Neural progenitor cell (in vitro differentiated cells): Measurements from ENCODE around the gene LTBP1. TPM values are rescaled to one million over a fixed set of nuclear protein-coding genes. Genes with fewer than 3 reads are reported as not detected.

ENCODE experiments used
- DNase-seq: peaks from one replicate; pipeline ENCODE4 v3.0.0-alpha.2; 2016; ENCODE audit warnings: low spot score
- H2AFZ ChIP-seq: fragments of 200-600 bp; sonication (generic); replicated peaks from 2 replicates; pipeline ENCODE4 v1.6.1; 2016; ENCODE audit warnings: antibody characterized with exemption
- H3F3A ChIP-seq: fragments of 200-600 bp; sonication (generic); 2 replicates; pipeline ENCODE4 v1.6.1; 2016; ENCODE audit warnings: antibody characterized with exemption, low read depth
- H3K27ac ChIP-seq: fragments of 200-600 bp; sonication (generic); 2 replicates; pipeline ENCODE4 v1.5.1; 2016; ENCODE audit warnings: mild to moderate bottlenecking
- H3K27me3 ChIP-seq: fragments of 200-600 bp; sonication (generic); 2 replicates; pipeline ENCODE4 v1.6.1; 2016; ENCODE audit warnings: mild to moderate bottlenecking, moderate library complexity
- H3K36me3 ChIP-seq: fragments of 200-600 bp; sonication (generic); 2 replicates; pipeline ENCODE4 v1.5.1; 2016
- H3K4me1 ChIP-seq: fragments of 200-600 bp; sonication (generic); 2 replicates; pipeline ENCODE4 v1.6.1; 2016; ENCODE audit warnings: mixed run types
- H3K4me2 ChIP-seq: fragments of 200-600 bp; sonication (generic); 2 replicates; pipeline ENCODE4 v1.6.1; 2016
- H3K4me3 ChIP-seq: fragments of 200-600 bp; sonication (generic); 2 replicates; pipeline ENCODE4 v1.5.1; 2016
- H3K79me2 ChIP-seq: fragments of 200-600 bp; sonication (generic); 2 replicates; pipeline ENCODE4 v1.6.1; 2016; ENCODE audit warnings: low read depth
- H3K9ac ChIP-seq: fragments of 200-600 bp; sonication (generic); 2 replicates; pipeline ENCODE4 v1.6.1; 2016
- H3K9me3 ChIP-seq: fragments of 200-600 bp; sonication (generic); 2 replicates; pipeline ENCODE4 v1.5.1; 2016; ENCODE audit warnings: low read depth
- H4K20me1 ChIP-seq: fragments of 200-600 bp; sonication (generic); 2 replicates; pipeline ENCODE4 v1.6.1; 2016; ENCODE audit warnings: low read depth
- H3K27ac Mint-ChIP-seq: 3 replicates; pipeline ENCODE4 v1.8.0; 2021; ENCODE audit warnings: mixed read lengths
- H3K27me3 Mint-ChIP-seq: 2 replicates; pipeline ENCODE4 v1.8.0; 2022; ENCODE audit warnings: low read depth, mild to moderate bottlenecking, inconsistent platforms, moderate library complexity, mixed read lengths; ENCODE audit not compliant: insufficient read depth
- H3K36me3 Mint-ChIP-seq: 3 replicates; pipeline ENCODE4 v1.8.0; 2021; ENCODE audit warnings: mixed read lengths
- H3K4me1 Mint-ChIP-seq: 3 replicates; pipeline ENCODE4 v1.8.0; 2021; ENCODE audit warnings: mixed read lengths
- H3K4me3 Mint-ChIP-seq: 3 replicates; pipeline ENCODE4 v1.8.0; 2021; ENCODE audit warnings: mild to moderate bottlenecking, moderate library complexity, mixed read lengths
- H3K9me3 Mint-ChIP-seq: 3 replicates; pipeline ENCODE4 v1.8.0; 2020; ENCODE audit warnings: mixed read lengths
- EZH2 ChIP-seq: fragments of 200-600 bp; sonication (generic); IDR thresholded peaks from 2 replicates; pipeline ENCODE4 v1.6.1; 2017; ENCODE audit warnings: antibody characterized with exemption, mild to moderate bottlenecking, moderate library complexity
- EZH2phosphoT487 ChIP-seq: fragments of 200-600 bp; sonication (generic); IDR thresholded peaks from 2 replicates; pipeline ENCODE4 v1.6.1; 2017; ENCODE audit warnings: antibody characterized with exemption
- total RNA-seq: library from RNA; depleted of rRNA; stranded (reverse); fragments of >200 nt; gene quantifications from 2 replicates; pipeline ENCODE4 v1.2.3, GENCODE V29; 2015; ENCODE audit warnings: low replicate concordance
- TF ChIP-seq, protein P1 (sequence below): fragments of 200-600 bp; sonication (generic); IDR thresholded peaks from 2 replicates; pipeline ENCODE4 v1.5.1; 2017; ENCODE audit warnings: antibody characterized with exemption, mild to moderate bottlenecking

LTBP1 gene
- total RNA-seq, 1 donor from 2014 or later, result 50.5 TPM

DNA sequence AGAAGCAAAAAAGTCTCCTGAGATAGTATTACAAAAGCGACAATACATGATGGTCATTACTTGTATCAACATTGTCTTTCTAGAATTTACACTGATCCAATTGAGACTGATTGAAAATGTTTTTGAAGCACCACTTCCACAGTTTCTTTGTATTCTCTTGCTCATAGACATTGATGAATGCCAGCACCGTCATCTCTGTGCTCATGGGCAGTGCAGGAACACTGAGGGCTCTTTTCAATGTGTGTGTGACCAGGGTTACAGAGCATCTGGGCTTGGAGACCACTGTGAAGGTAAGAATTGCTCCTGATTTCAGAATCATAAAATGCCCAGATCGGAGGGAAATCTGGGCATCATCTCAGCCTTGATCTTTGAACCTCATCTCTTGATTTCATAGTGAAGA is 354.6 kb downstream of the LTBP1 start:
- TF ChIP-seq EZH2phosphoT487, result no peak
- TF ChIP-seq, protein P1, sequence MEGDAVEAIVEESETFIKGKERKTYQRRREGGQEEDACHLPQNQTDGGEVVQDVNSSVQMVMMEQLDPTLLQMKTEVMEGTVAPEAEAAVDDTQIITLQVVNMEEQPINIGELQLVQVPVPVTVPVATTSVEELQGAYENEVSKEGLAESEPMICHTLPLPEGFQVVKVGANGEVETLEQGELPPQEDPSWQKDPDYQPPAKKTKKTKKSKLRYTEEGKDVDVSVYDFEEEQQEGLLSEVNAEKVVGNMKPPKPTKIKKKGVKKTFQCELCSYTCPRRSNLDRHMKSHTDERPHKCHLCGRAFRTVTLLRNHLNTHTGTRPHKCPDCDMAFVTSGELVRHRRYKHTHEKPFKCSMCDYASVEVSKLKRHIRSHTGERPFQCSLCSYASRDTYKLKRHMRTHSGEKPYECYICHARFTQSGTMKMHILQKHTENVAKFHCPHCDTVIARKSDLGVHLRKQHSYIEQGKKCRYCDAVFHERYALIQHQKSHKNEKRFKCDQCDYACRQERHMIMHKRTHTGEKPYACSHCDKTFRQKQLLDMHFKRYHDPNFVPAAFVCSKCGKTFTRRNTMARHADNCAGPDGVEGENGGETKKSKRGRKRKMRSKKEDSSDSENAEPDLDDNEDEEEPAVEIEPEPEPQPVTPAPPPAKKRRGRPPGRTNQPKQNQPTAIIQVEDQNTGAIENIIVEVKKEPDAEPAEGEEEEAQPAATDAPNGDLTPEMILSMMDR, result no peak
- Mint-ChIP-seq H3K4me1 (peaks cover 3% of the 10 kb centered on the region), H3K36me3 (peaks cover 8% of the 10 kb centered on the region), H3K9me3 (no peaks in the 10 kb centered on the region), H3K27ac (no peak overlapping the region), H3K4me3 (no peak overlapping the region), H3K27me3 (no peaks in the 10 kb centered on the region)
- Histone ChIP-seq H3K9ac (no peak overlapping the region), H3K9me3 (no peaks in the 10 kb centered on the region), H3K27me3 (no peaks in the 10 kb centered on the region), H3K4me1 (no peaks in the 10 kb centered on the region), H3K4me3 (no peak overlapping the region), H2AFZ (no peak overlapping the region), H3K36me3 (no peaks in the 10 kb centered on the region), H3F3A (no peaks in the 10 kb centered on the region), H4K20me1 (no peaks in the 10 kb centered on the region), H3K79me2 (no peaks in the 10 kb centered on the region), H3K4me2 (no peak overlapping the region), H3K27ac (no peak overlapping the region)
- DNase-seq, result no peak

DNA sequence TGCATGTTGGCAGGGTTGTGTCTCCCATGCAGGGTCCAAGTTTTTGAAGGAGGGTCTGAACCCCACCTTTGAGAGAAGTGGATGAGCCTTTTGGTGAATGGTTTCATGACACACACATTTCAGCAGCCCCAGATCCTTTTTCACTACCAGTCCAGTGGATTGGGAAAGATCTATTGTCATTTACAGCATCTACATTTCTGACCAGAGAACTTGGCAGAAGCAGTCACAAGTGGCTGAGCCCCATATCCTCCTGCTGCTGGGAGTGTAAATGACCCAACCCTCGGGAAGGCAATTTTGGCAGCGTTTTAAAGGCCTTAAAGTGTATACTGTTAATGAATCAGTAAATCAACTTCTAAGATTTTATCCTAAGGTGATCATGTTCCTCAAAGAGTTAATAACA is 355.6 kb downstream of the LTBP1 start:
- Histone ChIP-seq H4K20me1 (no peaks in the 10 kb centered on the region), H2AFZ (no peak overlapping the region), H3K9ac (no peak overlapping the region), H3K9me3 (no peaks in the 10 kb centered on the region), H3F3A (no peaks in the 10 kb centered on the region), H3K36me3 (no peaks in the 10 kb centered on the region), H3K4me1 (no peaks in the 10 kb centered on the region), H3K27me3 (no peaks in the 10 kb centered on the region), H3K4me3 (no peak overlapping the region), H3K79me2 (no peaks in the 10 kb centered on the region), H3K4me2 (no peak overlapping the region), H3K27ac (no peak overlapping the region)
- no peak overlapping the region for H3K27ac Mint-ChIP-seq
- DNase-seq, result no peak
- H3K4me1 Mint-ChIP-seq, result peaks cover 3% of the 10 kb centered on the region
- peaks cover 8% of the 10 kb centered on the region for H3K36me3 Mint-ChIP-seq
- H3K4me3 Mint-ChIP-seq, result no peak overlapping the region
- TF ChIP-seq, protein P1, result no peak
- TF ChIP-seq EZH2 (no peak), EZH2phosphoT487 (no peak)
- H3K9me3 Mint-ChIP-seq, result no peaks in the 10 kb centered on the region
- no peaks in the 10 kb centered on the region for H3K27me3 Mint-ChIP-seq

DNA sequence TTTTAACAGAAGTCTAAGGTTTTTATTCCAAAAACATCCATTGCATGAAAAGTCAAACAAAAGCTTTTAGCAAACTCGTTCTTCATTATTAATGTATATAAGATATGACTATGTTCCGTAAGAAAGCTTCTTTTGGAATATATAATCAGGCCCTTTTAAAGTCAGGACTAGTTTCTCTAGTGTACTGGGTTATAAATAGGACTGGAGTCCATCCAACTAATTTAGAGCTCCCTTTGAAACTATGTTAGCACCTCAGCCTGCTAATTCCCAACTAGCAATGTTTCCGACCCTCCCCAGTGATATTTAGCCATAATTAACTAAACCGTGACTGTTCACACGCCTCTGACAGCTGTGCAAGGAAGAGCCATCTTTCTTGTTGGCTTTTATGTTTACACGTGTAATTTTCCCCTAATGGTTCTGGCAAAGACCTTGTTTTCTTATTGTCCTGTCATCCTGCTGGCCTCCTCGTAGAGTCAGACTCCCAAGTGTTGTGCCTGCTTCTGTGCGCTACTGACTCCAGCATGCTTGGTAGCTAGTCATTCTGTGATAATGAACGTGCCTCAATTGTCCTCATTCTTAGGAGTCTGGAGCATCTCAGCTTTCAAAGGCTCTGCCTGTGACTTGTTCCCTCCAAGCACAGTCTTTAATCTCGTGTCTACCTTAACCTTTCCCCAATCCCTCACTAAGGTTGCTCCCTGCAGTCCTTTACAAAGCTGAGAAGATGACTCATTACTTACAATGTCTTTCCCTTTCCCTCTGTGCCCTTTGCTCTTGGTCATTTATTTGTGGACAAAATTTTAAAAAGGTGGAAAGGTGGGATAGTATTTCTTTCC is 357.5 kb downstream of the LTBP1 start:
- no peaks in the 10 kb centered on the region for H4K20me1 ChIP-seq
- Mint-ChIP-seq H3K4me3 (no peak overlapping the region), H3K9me3 (no peaks in the 10 kb centered on the region), H3K4me1 (peaks cover 3% of the 10 kb centered on the region), H3K27ac (no peak overlapping the region), H3K36me3 (peaks cover 8% of the 10 kb centered on the region), H3K27me3 (no peaks in the 10 kb centered on the region)
- H3K4me1 ChIP-seq, result no peaks in the 10 kb centered on the region
- no peaks in the 10 kb centered on the region for H3K79me2 ChIP-seq
- no peaks in the 10 kb centered on the region for H3K9me3 ChIP-seq
- H3K4me3 ChIP-seq, result no peak overlapping the region
- no peak overlapping the region for H3K9ac ChIP-seq
- no peak overlapping the region for H3K27ac ChIP-seq
- H2AFZ ChIP-seq, result no peak overlapping the region
- no peaks in the 10 kb centered on the region for H3K36me3 ChIP-seq
- H3K4me2 ChIP-seq, result no peak overlapping the region
- H3F3A ChIP-seq, result no peaks in the 10 kb centered on the region
- H3K27me3 ChIP-seq, result no peaks in the 10 kb centered on the region
- DNase-seq, result no peak
- TF ChIP-seq EZH2phosphoT487 (no peak), EZH2 (no peak)
- TF ChIP-seq, protein P1, result no peak
